ENCODE data around the gene FAM170B. TPM values are rescaled to one million over a fixed set of nuclear protein-coding genes. Genes with fewer than 3 reads are reported as not detected.

The FAM170B gene
- total and polyA plus RNA-seq, 7 experiments from 2014 or later, result 0.15 TPM; not detected in 6

DNA sequence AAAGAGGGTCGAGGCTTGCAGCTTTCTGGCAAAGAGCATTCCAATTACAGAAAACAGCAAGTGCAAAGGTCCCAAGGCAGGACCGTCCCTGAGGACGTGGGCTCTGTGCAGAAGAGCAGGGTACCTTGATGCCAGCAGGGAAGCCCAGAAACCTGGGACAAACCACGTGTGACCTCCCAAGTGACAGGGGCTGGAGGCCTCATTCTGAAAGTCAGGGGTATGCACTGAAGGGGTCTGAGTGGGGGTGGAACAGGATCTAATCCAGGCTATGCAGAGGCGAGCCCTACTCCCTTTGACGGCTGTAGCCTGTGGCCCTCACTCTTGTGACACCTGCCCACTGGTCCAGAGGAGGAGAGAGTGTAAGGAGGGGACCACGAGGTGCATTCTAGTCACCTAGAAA lies 31.4 kb upstream of the FAM170B start:
- CTCF ChIA-PET, result no interaction called here
- peaks cover 0 to 18% (median 5%) of the 10 kb centered on the region in 7 donors for H3K4me1 Mint-ChIP-seq
- no peak overlapping the region for H3K27ac ChIP-seq (ENCODE audit: low read depth, low read length)
- intact Hi-C loops (cut with micrococcal nuclease), result loop anchor here (5.0 to 10.0 kb wide), 2 partner anchors 350 to 803 kb away; no protein-coding TSS in a partner anchor
- no peaks in the 10 kb centered on the region for H3K4me1 ChIP-seq (ENCODE audit: control insufficient read depth in 2 of 2, insufficient read depth in 2 of 2, low read length in 2 of 2)
- H3K27me3 Mint-ChIP-seq, result peaks cover 0 to 7% (median 3%) of the 10 kb centered on the region in 5 donors
- DNase-seq (no peak), ATAC-seq (no peak)
- POLR2A ChIA-PET, result no interaction called here
- no peaks in the 10 kb centered on the region for H3K9me3 ChIP-seq (ENCODE audit: control insufficient read depth in 2 of 3, low read length in 3 of 3)
- H3K27ac Mint-ChIP-seq, result peak overlapping the region in 1 of 9 donors; percentile 19
- H3K9me3 Mint-ChIP-seq, result no peaks in the 10 kb centered on the region
- H3K36me3 Mint-ChIP-seq, result peaks cover 0 to 3% (median 0%) of the 10 kb centered on the region in 5 donors
- no peaks in the 10 kb centered on the region for H3K27me3 ChIP-seq (ENCODE audit: control insufficient read depth in 2 of 2, insufficient read depth in 2 of 2, low read length in 2 of 2)
- H3K36me3 ChIP-seq (ENCODE audit: control insufficient read depth in 2 of 3, insufficient read depth in 3 of 3, low read length in 3 of 3), result no peaks in the 10 kb centered on the region
- no peak overlapping the region for H3K4me3 Mint-ChIP-seq
- no peak overlapping the region for H3K4me3 ChIP-seq (ENCODE audit: low read length)

- CTCF ChIA-PET, result interaction anchor here (0.9 kb wide), 1 partner anchor 507 kb away, joined by 7 read pairs; no protein-coding TSS in a partner anchor
- Mint-ChIP-seq H3K27me3 (peaks cover 0 to 7% (median 3%) of the 10 kb centered on the region in 5 donors), H3K36me3 (peaks cover 0 to 3% (median 0%) of the 10 kb centered on the region in 5 donors), H3K4me1 (peaks cover 0 to 18% (median 5%) of the 10 kb centered on the region in 7 donors), H3K9me3 (no peaks in the 10 kb centered on the region), H3K4me3 (peak overlapping the region in 1 of 10 donors; percentile 2), H3K27ac (peak overlapping the region in 2 of 9 donors; percentile 3 to 7)
- Histone ChIP-seq H3K36me3 (ENCODE audit: control insufficient read depth in 2 of 3, insufficient read depth in 3 of 3, low read length in 3 of 3) (no peaks in the 10 kb centered on the region), H3K4me3 (ENCODE audit: low read length) (no peak overlapping the region), H3K27ac (ENCODE audit: low read depth, low read length) (no peak overlapping the region), H3K4me1 (ENCODE audit: control insufficient read depth in 2 of 2, insufficient read depth in 2 of 2, low read length in 2 of 2) (no peaks in the 10 kb centered on the region), H3K27me3 (ENCODE audit: control insufficient read depth in 2 of 2, insufficient read depth in 2 of 2, low read length in 2 of 2) (no peaks in the 10 kb centered on the region), H3K9me3 (ENCODE audit: control insufficient read depth in 2 of 3, low read length in 3 of 3) (no peaks in the 10 kb centered on the region)
- DNase-seq (peak in 5 of 9 donors; percentile 0 to 42 (median 3)), ATAC-seq (peak; percentile 80)
- POLR2A ChIA-PET, result no interaction called here
- intact Hi-C loops (cut with micrococcal nuclease), result loop anchor here (1.0 to 10.0 kb wide), 4 partner anchors 183 to 802 kb away; no protein-coding TSS in a partner anchor
These were observed 30.9 kb upstream of the FAM170B start for GRCh38 chr10:49164559-49165188.

GRCh38 chr10:49163741-49164140 lies 29.9 kb upstream of the FAM170B start:
- CTCF ChIA-PET, result no interaction called here
- DNase-seq, result no peak

GRCh38 chr10:49162761-49163310 lies 29.0 kb upstream of the FAM170B start:
- Histone ChIP-seq H3K4me1 (ENCODE audit: control insufficient read depth in 2 of 2, insufficient read depth in 2 of 2, low read length in 2 of 2) (no peaks in the 10 kb centered on the region), H3K27me3 (ENCODE audit: control insufficient read depth in 2 of 2, insufficient read depth in 2 of 2, low read length in 2 of 2) (no peaks in the 10 kb centered on the region), H3K9me3 (ENCODE audit: control insufficient read depth in 2 of 3, low read length in 3 of 3) (no peaks in the 10 kb centered on the region), H3K27ac (ENCODE audit: low read depth, low read length) (no peak overlapping the region), H3K4me3 (ENCODE audit: low read length) (no peak overlapping the region), H3K36me3 (ENCODE audit: control insufficient read depth in 2 of 3, insufficient read depth in 3 of 3, low read length in 3 of 3) (no peaks in the 10 kb centered on the region)
- H3K27me3 Mint-ChIP-seq, result peaks cover 0 to 8% (median 3%) of the 10 kb centered on the region in 5 donors
- intact Hi-C loops (cut with micrococcal nuclease), result loop anchor here in 1 of 2 donors (10.0 kb wide), 1 partner anchor 352 kb away; no protein-coding TSS in a partner anchor
- ATAC-seq, result no peak
- DNase-seq, result no peak
- POLR2A ChIA-PET, result no interaction called here
- CTCF ChIA-PET, result no interaction called here
- H3K9me3 Mint-ChIP-seq, result no peaks in the 10 kb centered on the region
- H3K27ac Mint-ChIP-seq, result no peak overlapping the region
- peaks cover 0 to 22% (median 5%) of the 10 kb centered on the region in 7 donors for H3K4me1 Mint-ChIP-seq
- H3K4me3 Mint-ChIP-seq, result no peak overlapping the region
- peaks cover 0 to 3% (median 0%) of the 10 kb centered on the region in 5 donors for H3K36me3 Mint-ChIP-seq

More at GRCh38 chr10:49163741-49164140, 29.9 kb upstream of the FAM170B start:
- no peaks in the 10 kb centered on the region for H3K27me3 ChIP-seq (ENCODE audit: control insufficient read depth in 2 of 2, insufficient read depth in 2 of 2, low read length in 2 of 2)
- no peak overlapping the region for H3K27ac ChIP-seq (ENCODE audit: low read depth, low read length)
- H3K4me1 ChIP-seq (ENCODE audit: control insufficient read depth in 2 of 2, insufficient read depth in 2 of 2, low read length in 2 of 2), result no peaks in the 10 kb centered on the region
- no peak for ATAC-seq
- no peak overlapping the region for H3K4me3 ChIP-seq (ENCODE audit: low read length)
- no peaks in the 10 kb centered on the region for H3K9me3 Mint-ChIP-seq
- no peaks in the 10 kb centered on the region for H3K9me3 ChIP-seq (ENCODE audit: control insufficient read depth in 2 of 3, low read length in 3 of 3)
- peaks cover 0 to 7% (median 3%) of the 10 kb centered on the region in 5 donors for H3K27me3 Mint-ChIP-seq
- H3K36me3 Mint-ChIP-seq, result peaks cover 0 to 3% (median 0%) of the 10 kb centered on the region in 5 donors
- H3K36me3 ChIP-seq (ENCODE audit: control insufficient read depth in 2 of 3, insufficient read depth in 3 of 3, low read length in 3 of 3), result no peaks in the 10 kb centered on the region
- POLR2A ChIA-PET, result no interaction called here
- H3K27ac Mint-ChIP-seq, result no peak overlapping the region
- H3K4me1 Mint-ChIP-seq, result peaks cover 0 to 18% (median 5%) of the 10 kb centered on the region in 7 donors
- intact Hi-C loops (cut with micrococcal nuclease), result loop anchor here in 1 of 2 donors (1.0 to 10.0 kb wide), 3 partner anchors 182 to 505 kb away; no protein-coding TSS in a partner anchor
- no peak overlapping the region for H3K4me3 Mint-ChIP-seq

DNA sequence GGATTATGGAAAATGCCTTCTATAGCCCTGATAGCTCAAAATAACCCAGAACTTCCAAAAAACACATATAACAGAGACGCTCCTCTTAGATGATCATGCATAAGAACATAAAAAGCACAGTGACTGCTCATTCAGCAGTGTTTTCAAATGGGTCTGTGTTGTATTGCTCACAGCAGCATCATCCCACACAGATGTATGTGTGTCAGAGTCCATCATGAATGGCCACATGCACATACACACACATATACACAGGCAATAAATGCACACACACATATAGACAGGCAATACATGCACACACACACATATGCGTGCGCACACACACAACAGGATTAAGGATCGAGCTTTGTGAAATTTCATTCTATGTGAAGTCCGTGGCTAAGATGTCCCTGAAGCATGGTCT lies 28.2 kb upstream of the FAM170B start:
- DNase-seq (no peak), ATAC-seq (no peak)
- H3K9me3 Mint-ChIP-seq, result no peaks in the 10 kb centered on the region
- Histone ChIP-seq H3K4me3 (ENCODE audit: low read length) (no peak overlapping the region), H3K9me3 (ENCODE audit: control insufficient read depth in 2 of 3, low read length in 3 of 3) (no peaks in the 10 kb centered on the region), H3K27ac (ENCODE audit: low read depth, low read length) (no peak overlapping the region), H3K36me3 (ENCODE audit: control insufficient read depth in 2 of 3, insufficient read depth in 3 of 3, low read length in 3 of 3) (no peaks in the 10 kb centered on the region), H3K4me1 (ENCODE audit: control insufficient read depth in 2 of 2, insufficient read depth in 2 of 2, low read length in 2 of 2) (no peaks in the 10 kb centered on the region), H3K27me3 (ENCODE audit: control insufficient read depth in 2 of 2, insufficient read depth in 2 of 2, low read length in 2 of 2) (no peaks in the 10 kb centered on the region)
- ChIA-PET POLR2A (no interaction called here), CTCF (no interaction called here)
- peaks cover 0 to 30% (median 7%) of the 10 kb centered on the region in 7 donors for H3K4me1 Mint-ChIP-seq
- no peak overlapping the region for H3K4me3 Mint-ChIP-seq
- H3K27ac Mint-ChIP-seq, result no peak overlapping the region
- peaks cover 0 to 12% (median 7%) of the 10 kb centered on the region in 5 donors for H3K27me3 Mint-ChIP-seq
- intact Hi-C loops (cut with micrococcal nuclease), result loop anchor here in 1 of 2 donors (10.0 kb wide), 1 partner anchor 353 kb away; no protein-coding TSS in a partner anchor
- H3K36me3 Mint-ChIP-seq, result peaks cover 0 to 6% (median 0%) of the 10 kb centered on the region in 5 donors

- intact Hi-C loops (cut with micrococcal nuclease), result loop anchor here in 1 of 2 donors (10.0 kb wide), 1 partner anchor 353 kb away; no protein-coding TSS in a partner anchor
- POLR2A ChIA-PET, result no interaction called here
These were observed 27.7 kb upstream of the FAM170B start for GRCh38 chr10:49161411-49161997.

More at GRCh38 chr10:49161411-49161997, 27.7 kb upstream of the FAM170B start:
- peak; percentile 55 for ATAC-seq
- no peak overlapping the region for H3K4me3 ChIP-seq (ENCODE audit: low read length)
- Mint-ChIP-seq H3K36me3 (peaks cover 0 to 8% (median 0%) of the 10 kb centered on the region in 5 donors), H3K9me3 (peaks cover 0 to 1% (median 0%) of the 10 kb centered on the region in 11 donors), H3K27ac (no peak overlapping the region), H3K4me1 (peaks cover 0 to 32% (median 8%) of the 10 kb centered on the region in 7 donors), H3K4me3 (no peak overlapping the region), H3K27me3 (peaks cover 0 to 12% (median 10%) of the 10 kb centered on the region in 5 donors)
- DNase-seq, result no peak
- no peaks in the 10 kb centered on the region for H3K27me3 ChIP-seq (ENCODE audit: control insufficient read depth in 2 of 2, insufficient read depth in 2 of 2, low read length in 2 of 2)
- H3K27ac ChIP-seq (ENCODE audit: low read depth, low read length), result no peak overlapping the region
- H3K4me1 ChIP-seq (ENCODE audit: control insufficient read depth in 2 of 2, insufficient read depth in 2 of 2, low read length in 2 of 2), result no peaks in the 10 kb centered on the region
- CTCF ChIA-PET, result no interaction called here
- no peaks in the 10 kb centered on the region for H3K36me3 ChIP-seq (ENCODE audit: control insufficient read depth in 2 of 3, insufficient read depth in 3 of 3, low read length in 3 of 3)
- H3K9me3 ChIP-seq (ENCODE audit: control insufficient read depth in 2 of 3, low read length in 3 of 3), result no peaks in the 10 kb centered on the region

All from naive thymus-derived CD4-positive, alpha-beta T cell (primary cell).